ENCODE measurements around the gene STARD13. TPM values are rescaled to one million over a fixed set of nuclear protein-coding genes. Genes with fewer than 3 reads are reported as not detected.
"Not testable (repeated sequence)": the region's sequence is repeated elsewhere in the genome, so short reads cannot be mapped to it uniquely, and the experiment has no call there.

STARD13 gene
- total RNA-seq, 1 experiment from 2014 or later, result 1.2 TPM

DNA sequence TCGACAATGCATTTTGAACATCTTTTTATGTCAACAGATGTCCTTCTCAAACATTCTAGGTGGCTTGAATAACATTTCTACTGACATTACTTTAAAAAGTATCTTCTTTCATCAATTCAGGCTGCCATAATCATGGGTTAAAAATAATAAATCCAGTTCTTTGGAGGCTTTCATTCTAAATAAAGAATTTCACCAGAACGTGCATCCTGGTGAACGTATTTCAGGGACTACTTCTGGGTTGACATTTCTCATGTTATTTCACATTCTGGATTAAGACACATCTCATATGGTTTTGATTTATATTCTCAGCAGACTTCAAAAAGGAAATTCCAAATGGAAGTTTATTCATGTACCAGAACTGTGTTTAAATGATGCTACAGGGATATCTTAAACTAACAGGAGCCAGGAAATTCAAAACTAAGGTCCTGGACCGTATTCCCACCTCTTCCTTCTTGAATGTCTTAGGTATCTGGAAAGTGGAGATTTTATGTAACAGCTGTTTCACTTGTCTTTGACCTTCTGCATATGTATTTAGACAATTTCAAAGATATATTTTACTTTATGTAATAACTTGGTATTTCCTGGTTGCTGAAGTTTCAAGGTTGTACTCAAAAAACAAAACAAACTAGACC is 107.2 kb downstream of the STARD13 start:
- Histone ChIP-seq H3K27ac (ENCODE audit: low read length) (no peak overlapping the region), H3K79me2 (ENCODE audit: low read length) (no peaks in the 10 kb centered on the region), H4K20me1 (ENCODE audit: insufficient read depth, low read depth, low read length) (no peaks in the 10 kb centered on the region), H3K9me2 (replicated peaks; ENCODE audit: insufficient read depth, low read length) (no peaks in the 10 kb centered on the region), H3K9ac (ENCODE audit: low read length) (no peak overlapping the region), H3K4me1 (ENCODE audit: low read length) (no peaks in the 10 kb centered on the region), H3K4me2 (ENCODE audit: low read depth, low read length, poor library complexity, severe bottlenecking) (no peak overlapping the region), H2AFZ (ENCODE audit: low read length) (no peak overlapping the region), H3K27me3 (ENCODE audit: low read length) (no peaks in the 10 kb centered on the region), H3K4me3 (ENCODE audit: low read length) (no peak overlapping the region), H3K36me3 (ENCODE audit: insufficient read depth, low read length) (no peaks in the 10 kb centered on the region), H3K9me3 (ENCODE audit: low read length) (no peaks in the 10 kb centered on the region)
- DNase-seq, result no peak

DNA sequence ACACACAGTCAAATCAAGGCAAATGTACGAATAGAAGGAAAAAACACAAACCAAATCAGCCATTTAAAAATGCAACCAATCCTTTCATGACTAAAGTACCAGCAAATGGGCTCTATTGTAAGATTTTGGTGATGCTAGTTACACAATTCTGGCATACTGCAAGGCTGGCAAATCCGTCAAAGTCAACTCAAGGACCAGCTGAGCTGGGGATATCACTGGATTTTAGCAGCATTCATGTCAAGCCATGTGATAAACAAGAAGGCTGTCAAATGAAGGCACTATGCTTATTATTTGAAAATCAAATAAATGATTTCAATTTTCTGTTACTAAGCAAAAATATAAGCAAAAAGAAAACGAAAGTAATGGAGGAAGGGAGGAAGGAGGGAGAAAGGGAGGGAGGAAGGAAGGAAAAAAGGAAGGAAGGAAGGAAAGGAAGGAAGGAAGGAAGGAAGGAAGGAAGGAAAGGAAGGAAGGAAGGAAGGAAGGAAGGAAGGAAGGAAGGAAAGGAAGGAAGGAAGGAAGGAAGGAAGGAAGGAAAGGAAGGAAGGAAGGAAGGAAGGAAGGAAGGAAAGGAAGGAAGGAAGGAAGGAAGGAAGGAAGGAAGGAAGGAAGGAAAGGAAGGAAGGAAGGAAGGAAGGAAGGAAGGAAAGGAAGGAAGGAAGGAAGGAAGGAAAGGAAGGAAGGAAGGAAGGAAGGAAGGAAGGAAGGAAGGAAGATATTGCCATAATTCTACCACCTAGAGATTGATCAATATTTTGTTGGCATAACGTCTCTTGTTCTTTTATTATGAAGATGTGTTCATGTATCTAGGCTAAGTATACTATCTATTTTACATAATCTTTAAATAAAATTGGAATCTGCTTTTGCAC is 108.0 kb downstream of the STARD13 start:
- not testable (repeated sequence) for H3K27me3 ChIP-seq (ENCODE audit: low read length); DNase-seq; H3K4me1 ChIP-seq (ENCODE audit: low read length); H4K20me1 ChIP-seq (ENCODE audit: insufficient read depth, low read depth, low read length); H3K9ac ChIP-seq (ENCODE audit: low read length); H2AFZ ChIP-seq (ENCODE audit: low read length); H3K36me3 ChIP-seq (ENCODE audit: insufficient read depth, low read length); H3K9me2 ChIP-seq (replicated peaks; ENCODE audit: insufficient read depth, low read length); H3K4me2 ChIP-seq (ENCODE audit: low read depth, low read length, poor library complexity, severe bottlenecking); H3K27ac ChIP-seq (ENCODE audit: low read length); H3K9me3 ChIP-seq (ENCODE audit: low read length); H3K4me3 ChIP-seq (ENCODE audit: low read length); H3K79me2 ChIP-seq (ENCODE audit: low read length)

DNA sequence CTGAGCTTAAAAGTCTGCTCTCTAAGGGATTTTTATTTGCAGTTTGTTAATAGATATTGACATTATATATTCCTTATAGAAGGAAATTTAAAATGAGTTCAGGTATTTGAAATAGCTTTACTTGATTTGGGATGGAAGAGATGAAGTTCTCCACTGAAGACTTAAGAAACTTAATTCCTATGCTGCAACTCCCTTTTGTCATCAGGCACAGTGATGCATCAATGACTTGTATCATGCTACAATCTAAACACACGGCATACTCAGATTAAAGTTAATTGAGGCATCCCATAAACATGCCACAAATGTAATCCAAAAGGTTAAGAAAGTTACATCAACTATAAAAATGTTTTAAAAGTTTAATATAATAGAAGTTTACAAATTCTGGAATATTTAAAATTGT is 109.0 kb downstream of the STARD13 start:
- Histone ChIP-seq H3K9me3 (ENCODE audit: low read length) (no peaks in the 10 kb centered on the region), H3K36me3 (ENCODE audit: insufficient read depth, low read length) (no peaks in the 10 kb centered on the region), H3K9me2 (replicated peaks; ENCODE audit: insufficient read depth, low read length) (no peaks in the 10 kb centered on the region), H3K79me2 (ENCODE audit: low read length) (no peaks in the 10 kb centered on the region), H4K20me1 (ENCODE audit: insufficient read depth, low read depth, low read length) (no peaks in the 10 kb centered on the region), H3K4me2 (ENCODE audit: low read depth, low read length, poor library complexity, severe bottlenecking) (no peak overlapping the region), H3K27ac (ENCODE audit: low read length) (no peak overlapping the region), H3K4me1 (ENCODE audit: low read length) (no peaks in the 10 kb centered on the region), H3K4me3 (ENCODE audit: low read length) (no peak overlapping the region), H2AFZ (ENCODE audit: low read length) (no peak overlapping the region), H3K9ac (ENCODE audit: low read length) (no peak overlapping the region), H3K27me3 (ENCODE audit: low read length) (no peaks in the 10 kb centered on the region)
- no peak for DNase-seq

DNA sequence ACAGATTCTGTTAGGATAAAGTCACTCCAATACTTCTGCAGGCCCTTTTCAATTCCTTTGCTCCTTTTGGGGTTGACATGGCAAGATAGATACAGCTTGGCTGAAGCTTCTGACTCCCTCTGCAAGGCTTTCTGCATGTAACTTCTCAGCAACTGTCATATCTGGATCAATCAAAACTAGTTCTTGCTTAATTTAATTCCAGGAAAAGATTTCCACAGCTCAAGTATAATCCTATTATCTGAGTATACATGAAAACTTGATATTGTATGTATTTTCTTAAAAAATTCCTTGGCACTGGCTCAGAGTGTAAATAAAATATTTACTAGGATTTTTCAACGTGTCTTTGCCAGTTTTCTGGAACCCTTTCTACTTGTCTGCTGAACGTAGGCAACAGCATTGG is 109.6 kb downstream of the STARD13 start:
- Histone ChIP-seq H3K27ac (ENCODE audit: low read length) (no peak overlapping the region), H3K4me2 (ENCODE audit: low read depth, low read length, poor library complexity, severe bottlenecking) (no peak overlapping the region), H3K36me3 (ENCODE audit: insufficient read depth, low read length) (no peaks in the 10 kb centered on the region), H2AFZ (ENCODE audit: low read length) (no peak overlapping the region), H3K9ac (ENCODE audit: low read length) (no peak overlapping the region), H3K27me3 (ENCODE audit: low read length) (no peaks in the 10 kb centered on the region), H3K79me2 (ENCODE audit: low read length) (no peaks in the 10 kb centered on the region), H3K9me3 (ENCODE audit: low read length) (no peaks in the 10 kb centered on the region), H3K9me2 (replicated peaks; ENCODE audit: insufficient read depth, low read length) (no peaks in the 10 kb centered on the region), H4K20me1 (ENCODE audit: insufficient read depth, low read depth, low read length) (no peaks in the 10 kb centered on the region), H3K4me3 (ENCODE audit: low read length) (no peak overlapping the region), H3K4me1 (ENCODE audit: low read length) (no peaks in the 10 kb centered on the region)
- no peak for DNase-seq

DNA sequence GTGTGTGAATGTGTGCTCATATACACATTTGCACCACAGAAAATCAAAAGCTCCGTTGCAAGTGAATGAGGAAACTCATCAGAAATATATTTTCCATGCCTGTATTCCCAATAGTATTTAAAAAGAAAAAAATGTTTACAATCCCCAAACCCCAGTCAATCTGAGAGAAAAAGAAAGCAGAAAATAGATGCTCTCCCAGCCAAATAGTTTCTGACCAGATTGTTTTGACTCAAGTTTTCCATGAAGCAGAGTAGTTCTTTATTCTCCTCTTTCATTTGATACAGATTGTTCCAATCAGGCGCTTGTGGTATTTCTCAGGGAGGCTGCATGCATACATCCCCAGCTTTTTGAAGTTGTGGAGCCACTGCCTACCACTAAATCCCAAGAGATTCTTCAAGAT is 110.6 kb downstream of the STARD13 start:
- no peaks in the 10 kb centered on the region for H3K79me2 ChIP-seq (ENCODE audit: low read length)
- H3K9ac ChIP-seq (ENCODE audit: low read length), result no peak overlapping the region
- no peak overlapping the region for H3K27ac ChIP-seq (ENCODE audit: low read length)
- H4K20me1 ChIP-seq (ENCODE audit: insufficient read depth, low read depth, low read length), result no peaks in the 10 kb centered on the region
- no peak overlapping the region for H3K4me3 ChIP-seq (ENCODE audit: low read length)
- H3K27me3 ChIP-seq (ENCODE audit: low read length), result no peaks in the 10 kb centered on the region
- H2AFZ ChIP-seq (ENCODE audit: low read length), result no peak overlapping the region
- no peaks in the 10 kb centered on the region for H3K9me3 ChIP-seq (ENCODE audit: low read length)
- no peaks in the 10 kb centered on the region for H3K4me1 ChIP-seq (ENCODE audit: low read length)
- no peak for DNase-seq
- no peaks in the 10 kb centered on the region for H3K9me2 ChIP-seq (replicated peaks; ENCODE audit: insufficient read depth, low read length)
- H3K4me2 ChIP-seq (ENCODE audit: low read depth, low read length, poor library complexity, severe bottlenecking), result no peak overlapping the region
- H3K36me3 ChIP-seq (ENCODE audit: insufficient read depth, low read length), result no peaks in the 10 kb centered on the region

DNA sequence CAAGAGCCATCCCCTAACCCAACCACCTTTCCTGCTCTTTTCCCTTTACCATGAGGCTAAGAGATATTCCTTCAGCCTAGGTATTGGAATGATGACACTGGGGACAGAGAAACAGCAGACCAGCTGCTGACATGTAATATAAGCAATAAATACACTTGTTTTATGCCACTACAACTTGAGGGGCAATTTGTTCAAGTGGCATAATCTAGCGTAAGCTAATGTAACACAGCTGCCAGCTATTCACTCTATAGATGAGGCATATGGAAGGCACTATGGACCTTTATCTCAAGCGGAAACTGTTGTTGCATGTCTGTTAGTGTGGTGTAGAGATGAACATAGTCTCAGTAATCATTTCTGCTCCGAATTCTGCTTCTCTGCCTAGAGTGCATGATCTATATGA is 111.1 kb downstream of the STARD13 start:
- no peaks in the 10 kb centered on the region for H3K9me3 ChIP-seq (ENCODE audit: low read length)
- H3K9ac ChIP-seq (ENCODE audit: low read length), result no peak overlapping the region
- no peak overlapping the region for H2AFZ ChIP-seq (ENCODE audit: low read length)
- H3K4me1 ChIP-seq (ENCODE audit: low read length), result no peaks in the 10 kb centered on the region
- H3K36me3 ChIP-seq (ENCODE audit: insufficient read depth, low read length), result no peaks in the 10 kb centered on the region
- no peaks in the 10 kb centered on the region for H3K27me3 ChIP-seq (ENCODE audit: low read length)
- no peak overlapping the region for H3K4me3 ChIP-seq (ENCODE audit: low read length)
- no peak overlapping the region for H3K4me2 ChIP-seq (ENCODE audit: low read depth, low read length, poor library complexity, severe bottlenecking)
- no peaks in the 10 kb centered on the region for H3K9me2 ChIP-seq (replicated peaks; ENCODE audit: insufficient read depth, low read length)
- no peak for DNase-seq
- H3K27ac ChIP-seq (ENCODE audit: low read length), result no peak overlapping the region
- H4K20me1 ChIP-seq (ENCODE audit: insufficient read depth, low read depth, low read length), result no peaks in the 10 kb centered on the region
- no peaks in the 10 kb centered on the region for H3K79me2 ChIP-seq (ENCODE audit: low read length)

DNA sequence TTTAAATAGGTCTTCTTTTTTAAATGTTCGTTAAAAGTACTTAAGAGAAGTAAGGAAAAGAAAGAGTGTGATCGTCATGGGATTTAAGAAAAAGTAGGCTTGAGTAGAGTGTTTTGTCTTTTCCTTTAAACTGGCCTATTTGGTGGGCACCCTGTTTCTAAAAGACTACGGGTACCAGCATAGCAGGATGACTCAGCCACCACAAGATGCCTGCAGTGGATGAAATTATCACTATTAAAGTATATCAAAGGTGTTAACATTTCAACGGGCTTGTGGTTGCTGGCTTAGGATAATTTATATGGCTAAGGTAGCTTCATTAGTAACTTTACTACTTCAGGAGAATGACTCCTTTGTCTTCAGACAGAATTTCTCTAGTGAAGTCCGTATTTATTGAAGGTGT is 112.6 kb downstream of the STARD13 start:
- Histone ChIP-seq H2AFZ (ENCODE audit: low read length) (no peak overlapping the region), H3K4me1 (ENCODE audit: low read length) (no peaks in the 10 kb centered on the region), H3K79me2 (ENCODE audit: low read length) (no peaks in the 10 kb centered on the region), H3K27ac (ENCODE audit: low read length) (no peak overlapping the region), H3K36me3 (ENCODE audit: insufficient read depth, low read length) (no peaks in the 10 kb centered on the region), H3K4me2 (ENCODE audit: low read depth, low read length, poor library complexity, severe bottlenecking) (no peak overlapping the region), H3K9me2 (replicated peaks; ENCODE audit: insufficient read depth, low read length) (no peaks in the 10 kb centered on the region), H3K4me3 (ENCODE audit: low read length) (no peak overlapping the region), H3K27me3 (ENCODE audit: low read length) (no peaks in the 10 kb centered on the region), H3K9ac (ENCODE audit: low read length) (no peak overlapping the region), H3K9me3 (ENCODE audit: low read length) (no peaks in the 10 kb centered on the region), H4K20me1 (ENCODE audit: insufficient read depth, low read depth, low read length) (no peaks in the 10 kb centered on the region)
- DNase-seq, result no peak

DNA sequence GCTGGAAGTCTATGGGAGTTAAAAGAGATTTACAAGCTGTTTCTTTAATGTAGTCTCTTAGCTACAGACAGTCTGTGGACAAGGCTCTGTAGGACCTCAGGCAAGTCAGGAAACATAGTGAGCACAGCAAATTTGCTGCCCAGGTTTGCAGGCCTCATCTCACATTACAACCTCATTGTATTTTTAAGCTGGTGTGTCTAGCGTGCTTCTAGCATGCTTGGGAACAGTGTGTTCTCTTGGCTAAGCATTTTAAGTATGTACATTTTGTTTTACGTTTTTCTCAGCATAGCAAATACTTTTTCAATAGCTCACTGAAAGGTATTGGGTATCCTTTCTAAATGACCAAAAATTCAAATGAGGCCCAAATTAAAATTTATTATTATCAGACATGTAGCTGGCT is 113.2 kb downstream of the STARD13 start:
- Histone ChIP-seq H3K27me3 (ENCODE audit: low read length) (no peaks in the 10 kb centered on the region), H3K9me3 (ENCODE audit: low read length) (no peaks in the 10 kb centered on the region), H3K36me3 (ENCODE audit: insufficient read depth, low read length) (no peaks in the 10 kb centered on the region), H3K4me3 (ENCODE audit: low read length) (no peak overlapping the region), H3K9me2 (replicated peaks; ENCODE audit: insufficient read depth, low read length) (no peaks in the 10 kb centered on the region), H3K27ac (ENCODE audit: low read length) (no peak overlapping the region), H3K9ac (ENCODE audit: low read length) (no peak overlapping the region), H3K4me1 (ENCODE audit: low read length) (no peaks in the 10 kb centered on the region), H3K79me2 (ENCODE audit: low read length) (no peaks in the 10 kb centered on the region), H4K20me1 (ENCODE audit: insufficient read depth, low read depth, low read length) (no peaks in the 10 kb centered on the region), H2AFZ (ENCODE audit: low read length) (no peak overlapping the region), H3K4me2 (ENCODE audit: low read depth, low read length, poor library complexity, severe bottlenecking) (no peak overlapping the region)
- DNase-seq, result no peak
